SK-MEL-5 (cell line): Measurements from ENCODE around the gene RAB37. TPM values are rescaled to one million over a fixed set of nuclear protein-coding genes. Genes with fewer than 3 reads are reported as not detected.

Source experiments
- DNase-seq: peaks from one replicate; pipeline ENCODE4 v3.0.0-alpha.2; 2016; ENCODE audit warnings: low read depth, low spot score
- in situ Hi-C: cut with HindIII; loops from 2 replicates; pipeline ENCODE4 v1.10.0; 2016; ENCODE audit warnings: low sequenced_read_pairs, high pct_unique_total_duplicates, low pct_unique_long_range_greater_than_20kb
- total RNA-seq: library from RNA; depleted of rRNA; stranded (reverse); fragments of >200 nt; shearing (Covaris generic); gene quantifications from 2 replicates; pipeline ENCODE4 v1.2.3, GENCODE V29; 2014

RAB37 gene
- total RNA-seq, 1 experiment from 2014 or later: 0.66 TPM

DNA sequence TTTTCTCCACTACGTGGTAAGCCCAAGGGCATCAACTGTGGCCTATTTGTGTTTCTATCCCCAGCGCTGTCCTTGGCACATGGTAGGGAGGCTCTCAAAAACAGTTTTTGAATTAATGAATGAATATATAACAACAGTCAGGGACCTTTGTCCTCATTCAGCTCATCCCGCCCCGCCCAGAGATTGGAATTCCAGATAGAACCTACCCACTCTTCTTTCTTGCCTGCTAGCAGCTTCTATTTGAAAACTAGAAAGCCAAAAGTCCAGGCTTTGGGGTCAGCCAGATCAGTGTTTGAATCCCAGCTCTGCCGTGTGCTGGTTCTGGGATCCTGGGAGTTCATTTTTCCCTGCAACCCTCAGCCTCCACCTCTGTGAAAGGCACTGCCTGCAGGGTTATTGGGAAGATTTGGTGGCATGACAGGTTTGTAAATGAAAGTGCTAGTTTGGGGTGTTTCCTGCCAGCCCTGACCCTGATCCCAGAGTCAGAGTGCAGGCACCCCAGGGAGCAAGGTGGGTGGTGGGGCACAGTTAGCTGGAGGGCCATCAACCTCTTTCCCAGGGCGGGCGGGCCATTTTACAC, 15.9 kb downstream of the RAB37 start:
- DNase-seq: no peak
- in situ Hi-C loops: no loop called here

DNA sequence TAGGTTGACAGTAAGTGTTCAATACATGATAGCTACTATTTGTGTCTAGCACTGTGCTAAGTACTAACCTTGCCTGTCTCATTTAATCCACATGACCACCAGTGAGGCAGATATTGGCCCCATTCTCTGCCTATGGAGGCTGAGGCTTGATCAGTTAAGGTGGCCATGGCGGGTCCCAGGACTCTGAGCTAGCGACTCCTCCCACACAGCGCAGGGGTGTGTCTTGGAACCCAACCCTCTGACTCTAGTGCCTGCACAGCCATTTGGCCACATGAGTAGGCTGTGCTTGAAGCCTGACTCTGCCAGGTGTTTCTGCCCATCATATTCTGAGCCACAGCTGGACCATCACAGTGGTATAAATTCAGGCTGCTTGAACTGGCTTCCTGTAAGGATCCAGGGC, 17.8 kb downstream of the RAB37 start:
- in situ Hi-C loops: no loop called here
- no peak for DNase-seq

DNA sequence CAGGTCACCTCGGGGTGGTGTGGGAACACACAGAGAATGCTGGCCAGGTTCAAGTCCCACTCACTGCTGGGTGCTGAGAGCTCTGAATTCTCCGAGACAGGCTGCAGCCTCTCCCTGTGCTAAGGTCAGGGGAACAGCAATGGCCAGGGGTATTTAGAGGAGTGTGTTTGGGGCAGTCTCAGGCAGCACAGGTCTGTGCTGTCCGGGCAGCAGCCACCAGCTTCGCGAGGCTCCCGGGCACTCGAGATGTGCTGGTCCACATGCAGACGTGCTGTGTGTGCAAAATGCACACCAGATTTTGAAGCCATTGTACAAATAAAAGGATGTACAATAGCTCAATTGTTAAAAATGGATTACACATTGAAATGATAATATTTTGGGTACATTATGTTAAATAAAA, 18.5 kb downstream of the RAB37 start:
- in situ Hi-C loops: no loop called here
- DNase-seq: no peak

DNA sequence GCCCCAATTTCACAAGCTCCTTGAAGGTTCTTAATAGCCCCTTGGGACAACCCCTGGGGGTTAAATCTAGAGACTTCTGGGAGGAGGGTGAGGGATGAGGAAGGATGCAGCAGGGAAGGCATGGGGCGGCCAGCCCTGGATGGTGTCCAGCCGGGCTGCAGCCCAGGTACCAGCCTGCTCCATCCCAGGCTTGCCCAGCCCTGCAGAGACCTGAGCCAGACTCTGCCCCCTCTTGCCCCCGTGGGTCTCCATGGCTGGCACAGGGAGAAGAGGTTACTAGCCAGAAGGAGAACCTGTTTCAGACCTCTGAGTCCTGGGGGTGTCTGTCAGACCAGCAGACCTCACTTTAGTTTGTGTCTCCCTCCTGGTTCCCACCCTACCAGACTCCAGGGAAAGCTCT, 19.8 kb downstream of the RAB37 start:
- in situ Hi-C loops: no loop called here
- no peak for DNase-seq

GRCh38 chr17:74757502-74757901, 20.4 kb downstream of the RAB37 start:
- in situ Hi-C loops: no loop called here
- DNase-seq: no peak

DNA sequence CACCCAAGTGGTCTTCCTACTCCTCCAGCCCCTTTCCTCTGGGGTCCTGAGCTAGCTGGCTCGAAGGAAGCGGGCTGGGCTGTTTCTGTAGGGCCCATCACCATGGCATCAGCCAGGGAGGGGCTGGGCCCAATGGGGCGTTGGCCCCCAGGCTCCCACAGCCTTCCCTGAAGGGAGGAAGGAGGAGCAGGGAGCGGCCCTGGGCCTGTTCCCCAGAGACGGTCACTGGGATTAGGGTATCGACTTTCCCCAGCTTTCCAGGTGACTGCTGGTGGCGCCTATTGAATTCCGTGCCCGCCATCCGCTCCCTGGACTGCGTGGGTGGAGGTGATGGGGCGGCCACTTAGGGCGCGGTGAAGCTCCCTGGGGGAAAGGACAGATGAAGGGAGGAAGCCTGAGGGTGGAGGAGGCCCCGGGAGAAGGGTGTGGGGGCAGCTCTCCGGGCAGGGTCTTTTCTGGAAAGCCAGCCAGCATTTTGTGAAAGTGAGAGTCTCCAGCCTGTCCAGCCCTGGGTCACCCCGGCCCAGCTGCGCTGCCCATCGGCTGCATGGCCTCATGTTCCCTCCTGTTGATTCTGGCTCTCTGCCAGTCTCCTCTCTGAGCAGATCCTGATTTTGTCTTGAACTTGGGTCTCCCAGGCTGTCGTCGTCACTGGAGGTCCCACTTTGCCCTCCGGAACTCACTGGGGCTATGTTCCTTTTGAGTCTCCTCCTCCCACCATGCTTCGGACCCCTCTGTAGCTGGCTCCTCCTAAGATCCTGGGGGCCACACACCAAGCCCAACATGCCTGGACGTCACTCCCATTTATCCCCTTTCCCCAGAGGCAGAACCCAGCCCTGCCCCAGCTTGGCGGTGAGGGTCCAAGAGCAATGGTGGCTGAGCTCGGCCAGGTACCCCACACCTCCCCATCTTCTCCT, 21.1 kb downstream of the RAB37 start:
- no peak for DNase-seq
- in situ Hi-C loops: no loop called here

DNA sequence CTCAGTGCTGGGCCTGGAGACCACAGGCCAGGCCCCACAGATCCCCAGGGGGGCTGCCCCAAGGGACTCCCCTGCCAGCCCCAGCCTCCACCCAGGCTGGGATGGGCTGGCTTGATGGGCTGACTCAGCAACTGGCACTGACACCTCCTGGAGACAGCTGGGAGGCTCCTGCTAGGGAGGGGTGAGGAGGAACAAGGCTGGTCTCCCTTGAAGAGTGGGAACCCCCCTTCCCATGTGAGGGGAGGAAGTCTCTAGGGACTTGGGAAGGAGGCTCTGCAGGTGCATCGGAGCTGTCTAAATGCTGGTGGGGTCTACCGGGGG, 21.8 kb downstream of the RAB37 start:
- in situ Hi-C loops: no loop called here
- no peak for DNase-seq

DNA sequence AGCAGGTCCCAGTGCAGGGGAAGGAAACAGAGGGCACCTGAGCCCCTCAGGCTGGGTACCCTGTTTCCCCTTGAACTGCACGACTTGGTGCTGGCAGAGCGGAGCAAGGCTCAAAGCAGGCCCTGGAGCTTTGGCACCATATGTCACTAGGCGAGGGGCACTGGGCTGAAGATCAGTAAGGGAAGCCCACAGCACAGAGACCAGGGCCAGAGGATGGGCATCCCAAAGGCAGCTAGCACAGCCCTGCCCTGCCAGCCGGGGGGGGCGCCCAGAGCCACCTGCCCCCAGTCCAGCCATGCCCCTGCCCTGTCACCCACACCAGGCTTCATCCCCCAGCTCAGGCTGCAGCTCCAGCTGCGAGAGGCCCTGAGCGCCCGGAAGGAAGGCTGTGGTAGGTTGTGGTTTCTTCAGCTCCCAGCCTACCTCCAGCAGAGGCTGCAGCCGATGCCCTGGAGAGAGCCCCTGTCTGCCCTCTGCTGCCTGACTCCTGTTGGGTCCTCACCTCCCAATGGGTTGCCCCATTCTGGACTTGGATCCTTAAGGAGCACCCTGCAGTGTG, 22.3 kb downstream of the RAB37 start:
- no peak for DNase-seq
- in situ Hi-C loops: no loop called here

GRCh38 chr17:74759941-74760340, 22.9 kb downstream of the RAB37 start:
- no peak for DNase-seq
- in situ Hi-C loops: no loop called here

DNA sequence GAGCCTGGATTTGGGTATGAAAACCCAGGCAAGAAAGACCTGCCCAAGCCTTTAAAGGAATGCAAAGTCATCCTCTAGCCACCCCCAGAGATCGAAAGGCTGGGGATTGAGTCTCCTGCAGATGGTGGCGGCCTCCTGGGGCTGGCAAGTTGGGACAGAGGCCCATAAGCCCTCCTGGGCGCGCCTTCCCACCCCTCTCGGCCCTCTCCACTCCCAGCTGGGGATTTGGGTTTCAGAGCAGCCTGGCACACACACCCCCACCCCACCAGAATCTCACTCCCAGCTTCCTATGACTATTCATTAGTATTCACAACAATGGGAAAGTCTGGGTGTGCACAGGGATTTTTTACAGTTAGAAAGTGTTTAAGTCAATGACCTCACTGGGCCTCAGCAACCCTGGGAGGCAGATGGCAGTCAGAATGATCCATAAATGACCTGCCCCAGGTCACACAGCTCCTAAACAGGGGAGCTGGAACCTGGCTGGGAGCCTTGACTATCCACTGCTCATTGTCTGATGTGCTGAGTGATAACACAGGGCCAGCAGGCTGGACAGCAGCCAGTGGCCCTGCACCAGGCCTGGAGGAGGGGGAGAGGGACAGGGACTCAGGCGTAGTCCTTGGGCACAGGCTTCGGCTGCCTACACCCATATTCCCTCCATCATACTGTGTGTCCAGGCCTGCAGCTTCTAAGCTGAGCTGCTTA, 23.5 kb downstream of the RAB37 start:
- in situ Hi-C loops: no loop called here

GRCh38 chr17:74761419-74761818, 24.4 kb downstream of the RAB37 start:
- DNase-seq: no peak
- in situ Hi-C loops: no loop called here

More for the DNA sequence above, 23.5 kb downstream of the RAB37 start:
- DNase-seq: no peak

GRCh38 chr17:74761931-74762330, 24.9 kb downstream of the RAB37 start:
- in situ Hi-C loops: no loop called here
- DNase-seq: no peak

GRCh38 chr17:74763565-74764387, 26.7 kb downstream of the RAB37 start:
- DNase-seq: no peak
- in situ Hi-C loops: no loop called here

GRCh38 chr17:74764751-74765286, 27.8 kb downstream of the RAB37 start:
- in situ Hi-C loops: no loop called here
- no peak for DNase-seq

- DNase-seq: no peak
- in situ Hi-C loops: no loop called here
Measured at GRCh38 chr17:74766413-74766812, 29.4 kb downstream of the RAB37 start.

DNA sequence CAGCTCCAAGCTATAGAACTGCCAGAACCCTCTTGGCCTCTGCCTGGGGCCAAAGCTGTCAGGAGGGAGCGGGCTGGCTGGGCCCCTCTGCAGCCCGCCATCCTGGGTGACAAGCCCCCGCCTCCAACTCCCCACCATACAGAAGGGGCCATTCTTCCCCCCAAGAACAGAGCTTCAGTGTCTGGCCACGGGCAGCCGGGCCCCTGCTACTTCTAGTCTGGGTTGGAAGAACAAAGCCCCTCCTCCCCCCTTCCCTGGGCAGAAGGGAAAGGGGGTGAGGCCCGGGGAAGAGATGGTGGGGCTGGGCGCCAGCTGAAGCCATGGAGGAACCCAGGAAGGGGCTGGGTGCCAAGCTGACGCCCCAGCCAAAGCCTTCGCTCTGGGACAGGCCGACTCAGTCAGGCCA, 30.1 kb downstream of the RAB37 start:
- no peak for DNase-seq
- in situ Hi-C loops: no loop called here

DNA sequence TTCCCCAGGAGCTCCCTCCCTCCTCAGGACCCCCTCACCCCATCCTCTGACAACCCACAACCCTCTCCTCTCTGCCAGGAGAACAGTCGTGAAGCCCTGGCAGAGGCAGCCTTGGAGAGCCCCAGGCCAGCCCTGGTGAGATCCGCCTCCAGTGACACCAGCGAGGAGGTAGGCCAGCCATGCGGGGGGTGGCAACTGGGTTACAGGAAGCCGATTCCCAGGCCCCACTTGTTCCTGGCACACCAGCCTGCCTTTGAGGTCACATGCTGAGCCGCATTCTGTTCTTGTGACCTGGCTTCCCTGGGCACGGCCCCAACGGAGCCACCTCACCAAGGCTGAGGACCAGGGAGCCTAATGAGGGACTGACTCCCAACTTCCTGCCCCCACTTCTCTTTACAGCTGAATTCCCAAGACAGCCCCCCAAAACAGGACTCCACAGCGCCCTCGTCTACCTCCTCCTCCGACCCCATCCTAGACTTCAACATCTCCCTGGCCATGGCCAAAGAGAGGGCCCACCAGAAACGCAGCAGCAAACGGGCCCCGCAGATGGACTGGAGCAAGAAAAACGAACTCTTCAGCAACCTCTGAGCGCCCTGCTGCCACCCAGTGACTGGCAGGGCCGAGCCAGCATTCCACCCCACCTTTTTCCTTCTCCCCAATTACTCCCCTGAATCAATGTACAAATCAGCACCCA, 31.2 kb downstream of the RAB37 start:
- in situ Hi-C loops: no loop called here
- DNase-seq: peak; percentile 79
